DMS79 (cell line): ENCODE data around the gene CBL.
"Not testable (repeated sequence)": the region's sequence is repeated elsewhere in the genome, so short reads cannot be mapped to it uniquely, and the experiment has no call there.

Experiments
- DNase-seq: peaks from one replicate; lab custom pipeline; 2025; lab: John Stamatoyannopoulos, UW

CBL gene

GRCh38 chr11:119218141-119218878 lies 12.2 kb downstream of the CBL start:
- DNase-seq = no peak

GRCh38 chr11:119222308-119222707 lies 16.2 kb downstream of the CBL start:
- DNase-seq = peak; percentile 28

GRCh38 chr11:119222891-119223290 lies 16.8 kb downstream of the CBL start:
- DNase-seq = no peak

GRCh38 chr11:119223856-119224255 lies 17.7 kb downstream of the CBL start:
- DNase-seq = no peak

- not testable (repeated sequence) for DNase-seq
Observed at GRCh38 chr11:119228535-119229287, 22.6 kb downstream of the CBL start.

- DNase-seq = no peak
Observed at GRCh38 chr11:119229288-119229672, 23.1 kb downstream of the CBL start.

- no peak for DNase-seq
Observed at GRCh38 chr11:119229741-119230140, 23.6 kb downstream of the CBL start.

GRCh38 chr11:119236490-119236889 lies 30.4 kb downstream of the CBL start:
- no peak for DNase-seq

- no peak for DNase-seq
Observed at GRCh38 chr11:119236891-119237290, 30.8 kb downstream of the CBL start.

GRCh38 chr11:119237515-119237914 lies 31.4 kb downstream of the CBL start:
- DNase-seq = no peak

- no peak for DNase-seq
Observed at GRCh38 chr11:119248750-119249670, 42.9 kb downstream of the CBL start.

- DNase-seq = no peak
Observed at GRCh38 chr11:119249671-119250010, 43.5 kb downstream of the CBL start.

GRCh38 chr11:119251114-119251513 lies 45.0 kb downstream of the CBL start:
- no peak for DNase-seq

GRCh38 chr11:119254239-119254638 lies 48.1 kb downstream of the CBL start:
- DNase-seq = no peak

GRCh38 chr11:119258180-119258579 lies 52.0 kb downstream of the CBL start:
- no peak for DNase-seq

- DNase-seq = no peak
Observed at GRCh38 chr11:119258983-119259382, 52.8 kb downstream of the CBL start.

- no peak for DNase-seq
Observed at GRCh38 chr11:119262668-119263351, 56.7 kb downstream of the CBL start.

- DNase-seq = no peak
Observed at GRCh38 chr11:119263352-119263940, 57.3 kb downstream of the CBL start.

GRCh38 chr11:119266063-119266462 lies 59.9 kb downstream of the CBL start:
- DNase-seq = no peak

GRCh38 chr11:119266517-119267255 lies 60.5 kb downstream of the CBL start:
- DNase-seq = no peak

GRCh38 chr11:119267645-119268044 lies 61.5 kb downstream of the CBL start:
- no peak for DNase-seq
